ENCODE data around the gene DTD1. TPM values are rescaled to one million over a fixed set of nuclear protein-coding genes. Genes with fewer than 3 reads are reported as not detected.

The DTD1 gene
- total RNA-seq, 4 donors from 2014 or later = 6.0 to 18.8 (median 10.2) TPM

GRCh38 chr20:18795366-18795765, 207.5 kb downstream of the DTD1 start:
- Histone ChIP-seq H3K4me1 (no peaks in the 10 kb centered on the region), H3K4me3 (no peak overlapping the region), H3K9me3 (no peaks in the 10 kb centered on the region), H3K36me3 (no peaks in the 10 kb centered on the region), H3K27ac (no peak overlapping the region), H3K27me3 (no peaks in the 10 kb centered on the region)
- no peak for TF ChIP-seq POLR2A (IDR thresholded peaks at IDR 0.05)
- TF ChIP-seq CTCF (IDR thresholded peaks at IDR 0.05) = no peak
- DNase-seq = no peak

- Histone ChIP-seq H3K4me1 (no peaks in the 10 kb centered on the region), H3K36me3 (no peaks in the 10 kb centered on the region), H3K9me3 (no peaks in the 10 kb centered on the region), H3K27ac (no peak overlapping the region), H3K4me3 (no peak overlapping the region), H3K27me3 (no peaks in the 10 kb centered on the region)
- TF ChIP-seq POLR2A (IDR thresholded peaks at IDR 0.05) (no peak), CTCF (IDR thresholded peaks at IDR 0.05) (no peak)
- DNase-seq = no peak
Observed at GRCh38 chr20:18796282-18796833, 208.5 kb downstream of the DTD1 start.

- Histone ChIP-seq H3K4me1 (no peaks in the 10 kb centered on the region), H3K4me3 (no peak overlapping the region), H3K27me3 (no peaks in the 10 kb centered on the region), H3K9me3 (no peaks in the 10 kb centered on the region), H3K27ac (no peak overlapping the region), H3K36me3 (no peaks in the 10 kb centered on the region)
- DNase-seq = no peak
- TF ChIP-seq POLR2A (IDR thresholded peaks at IDR 0.05) (no peak), CTCF (IDR thresholded peaks at IDR 0.05) (no peak)
Observed at GRCh38 chr20:18801516-18801915, 213.7 kb downstream of the DTD1 start.

- H3K27me3 ChIP-seq = no peaks in the 10 kb centered on the region
- H3K36me3 ChIP-seq = no peaks in the 10 kb centered on the region
- DNase-seq = peak in 1 of 3 donors; percentile 17
- no peaks in the 10 kb centered on the region for H3K4me1 ChIP-seq
- no peak for TF ChIP-seq POLR2A (IDR thresholded peaks at IDR 0.05)
- no peak for TF ChIP-seq CTCF (IDR thresholded peaks at IDR 0.05)
- no peak overlapping the region for H3K27ac ChIP-seq
- H3K9me3 ChIP-seq = no peaks in the 10 kb centered on the region
- H3K4me3 ChIP-seq = no peak overlapping the region
Observed at GRCh38 chr20:18802012-18802634, 214.3 kb downstream of the DTD1 start.

GRCh38 chr20:18805881-18806280, 218.0 kb downstream of the DTD1 start:
- TF ChIP-seq POLR2A (IDR thresholded peaks at IDR 0.05) = no peak
- no peak for TF ChIP-seq CTCF (IDR thresholded peaks at IDR 0.05)
- no peaks in the 10 kb centered on the region for H3K36me3 ChIP-seq
- H3K4me3 ChIP-seq = no peak overlapping the region
- no peak overlapping the region for H3K27ac ChIP-seq
- DNase-seq = no peak
- no peaks in the 10 kb centered on the region for H3K4me1 ChIP-seq
- H3K9me3 ChIP-seq = no peaks in the 10 kb centered on the region
- no peaks in the 10 kb centered on the region for H3K27me3 ChIP-seq
